K562 (cell line): Measurements from ENCODE around the gene TBP. TPM values are rescaled to one million over a fixed set of nuclear protein-coding genes. Genes with fewer than 3 reads are reported as not detected.
A peak's percentile ranks its signal among the peaks of the same experiment; 100 is the strongest.

Experiments
- DIDO1 ChIP-seq: fragments of 450-650 bp; IDR thresholded peaks from 2 replicates; pipeline ENCODE4 v1.6.1; 2016; ENCODE audit warnings: low read depth, missing biosample characterization, missing genetic modification characterization
- EP300 ChIP-seq: IDR thresholded peaks from 2 replicates; pipeline ENCODE4 v1.6.1; 2012; ENCODE audit warnings: low read length, improper control_type of control experiment
- EZH2 ChIP-seq: IDR thresholded peaks from 2 replicates; pipeline ENCODE4 v1.6.1; 2012; ENCODE audit warnings: low read depth, mild to moderate bottlenecking, inconsistent platforms, low read length, borderline replicate concordance
- MAFK ChIP-seq: IDR thresholded peaks from 2 replicates; pipeline ENCODE4 v1.6.1; 2011; ENCODE audit warnings: low read length, improper control_type of control experiment
- ZNF699 ChIP-seq: fragments of 250-450 bp; sonication (Bioruptor Pico); IDR thresholded peaks from 2 replicates; pipeline ENCODE4 v1.8.0; 2021; ENCODE audit warnings: mild to moderate bottlenecking, moderate library complexity; ENCODE audit not compliant: insufficient replicate concordance
- polyA plus RNA-seq, 8 experiments: library from polyadenylated mRNA; depleted of rRNA in 4 of 8; stranded (reverse) in 5 of 8; unstranded in 3 of 8; fragments of >200 nt; fragmentation: Nextera tagmentation in 2 of 8; fragmentation: Illumina TruSeq in 1 of 8; extraction: Ambion mirVana in 2 of 8; extraction: Trizol in 1 of 8; gene quantifications; 2 replicates each; pipeline versions ENCODE4 v1.2.1 to v1.2.3, GENCODE V29; 2011 to 2014; ENCODE audit warnings: inconsistent platforms in 1 of 8, missing spikeins in 1 of 8
- total RNA-seq, 7 experiments: library from RNA; depleted of rRNA in 6 of 7; stranded (reverse); fragments of >200 nt in 6 of 7; fragmentation: Illumina TruSeq in 2 of 7; extraction: Trizol in 2 of 7; gene quantifications; 2 replicates each; pipeline versions ENCODE4 v1.2.1 to v1.2.3, GENCODE V29; 2011 to 2021; ENCODE audit warnings: low replicate concordance in 1 of 7
- TF ChIP-seq, protein P1 (sequence below), 3 experiments: fragments of 200-800 bp in 1 of 3; fragments of 250-450 bp in 1 of 3; fragments of 450-650 bp in 1 of 3; sonication (Bioruptor Pico) in 1 of 3; sonication (Bioruptor generic) in 1 of 3; formaldehyde crosslinking in 1 of 3; IDR thresholded peaks; 2 replicates each; pipeline versions ENCODE4 v1.6.1 to v1.8.0; 2016 to 2022; ENCODE audit warnings: mild to moderate bottlenecking in 2 of 3, missing genetic modification characterization in 2 of 3, missing compliant biosample characterization in 1 of 3, moderate library complexity in 1 of 3
- TF ChIP-seq, protein P2 (sequence below): fragments of 450-650 bp; formaldehyde crosslinking; IDR thresholded peaks from 2 replicates; pipeline ENCODE4 v1.4.0; 2022; ENCODE audit warnings: mild to moderate bottlenecking, moderate library complexity
- TF ChIP-seq, protein P3 (sequence below), 2 experiments: fragments of 450-650 bp; formaldehyde crosslinking in 1 of 2; IDR thresholded peaks; 2 replicates each; pipeline versions ENCODE4 v1.4.0 to v1.6.1; 2014 to 2020; ENCODE audit warnings: mild to moderate bottlenecking in 2 of 2, borderline replicate concordance in 1 of 2, low read depth in 1 of 2

Gene TBP
- total and polyA plus RNA-seq, 9 of the 15 experiments (the other 6 are each of a cell fraction or from before 2014, with no cell fraction given) = 28.5 to 86.1 (median 39.5) TPM

- TF ChIP-seq, protein P1, sequence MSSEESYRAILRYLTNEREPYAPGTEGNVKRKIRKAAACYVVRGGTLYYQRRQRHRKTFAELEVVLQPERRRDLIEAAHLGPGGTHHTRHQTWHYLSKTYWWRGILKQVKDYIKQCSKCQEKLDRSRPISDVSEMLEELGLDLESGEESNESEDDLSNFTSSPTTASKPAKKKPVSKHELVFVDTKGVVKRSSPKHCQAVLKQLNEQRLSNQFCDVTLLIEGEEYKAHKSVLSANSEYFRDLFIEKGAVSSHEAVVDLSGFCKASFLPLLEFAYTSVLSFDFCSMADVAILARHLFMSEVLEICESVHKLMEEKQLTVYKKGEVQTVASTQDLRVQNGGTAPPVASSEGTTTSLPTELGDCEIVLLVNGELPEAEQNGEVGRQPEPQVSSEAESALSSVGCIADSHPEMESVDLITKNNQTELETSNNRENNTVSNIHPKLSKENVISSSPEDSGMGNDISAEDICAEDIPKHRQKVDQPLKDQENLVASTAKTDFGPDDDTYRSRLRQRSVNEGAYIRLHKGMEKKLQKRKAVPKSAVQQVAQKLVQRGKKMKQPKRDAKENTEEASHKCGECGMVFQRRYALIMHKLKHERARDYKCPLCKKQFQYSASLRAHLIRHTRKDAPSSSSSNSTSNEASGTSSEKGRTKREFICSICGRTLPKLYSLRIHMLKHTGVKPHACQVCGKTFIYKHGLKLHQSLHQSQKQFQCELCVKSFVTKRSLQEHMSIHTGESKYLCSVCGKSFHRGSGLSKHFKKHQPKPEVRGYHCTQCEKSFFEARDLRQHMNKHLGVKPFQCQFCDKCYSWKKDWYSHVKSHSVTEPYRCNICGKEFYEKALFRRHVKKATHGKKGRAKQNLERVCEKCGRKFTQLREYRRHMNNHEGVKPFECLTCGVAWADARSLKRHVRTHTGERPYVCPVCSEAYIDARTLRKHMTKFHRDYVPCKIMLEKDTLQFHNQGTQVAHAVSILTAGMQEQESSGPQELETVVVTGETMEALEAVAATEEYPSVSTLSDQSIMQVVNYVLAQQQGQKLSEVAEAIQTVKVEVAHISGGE (CRISPR knock-in tag; IDR thresholded peaks at IDR 0.05) = peak in 2 of 3 experiments; percentile 64 to 96; a peak in 4 of 6 replicates
- TF ChIP-seq EZH2 (no peak), DIDO1 (peak; percentile 91), ZNF699 (no peak), EP300 (peak; percentile 63; the same call in 1 of the 2 replicates), MAFK (no peak)
- TF ChIP-seq, protein P2, sequence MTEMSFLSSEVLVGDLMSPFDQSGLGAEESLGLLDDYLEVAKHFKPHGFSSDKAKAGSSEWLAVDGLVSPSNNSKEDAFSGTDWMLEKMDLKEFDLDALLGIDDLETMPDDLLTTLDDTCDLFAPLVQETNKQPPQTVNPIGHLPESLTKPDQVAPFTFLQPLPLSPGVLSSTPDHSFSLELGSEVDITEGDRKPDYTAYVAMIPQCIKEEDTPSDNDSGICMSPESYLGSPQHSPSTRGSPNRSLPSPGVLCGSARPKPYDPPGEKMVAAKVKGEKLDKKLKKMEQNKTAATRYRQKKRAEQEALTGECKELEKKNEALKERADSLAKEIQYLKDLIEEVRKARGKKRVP (CRISPR knock-in tag) = no peak
- TF ChIP-seq, protein P3, sequence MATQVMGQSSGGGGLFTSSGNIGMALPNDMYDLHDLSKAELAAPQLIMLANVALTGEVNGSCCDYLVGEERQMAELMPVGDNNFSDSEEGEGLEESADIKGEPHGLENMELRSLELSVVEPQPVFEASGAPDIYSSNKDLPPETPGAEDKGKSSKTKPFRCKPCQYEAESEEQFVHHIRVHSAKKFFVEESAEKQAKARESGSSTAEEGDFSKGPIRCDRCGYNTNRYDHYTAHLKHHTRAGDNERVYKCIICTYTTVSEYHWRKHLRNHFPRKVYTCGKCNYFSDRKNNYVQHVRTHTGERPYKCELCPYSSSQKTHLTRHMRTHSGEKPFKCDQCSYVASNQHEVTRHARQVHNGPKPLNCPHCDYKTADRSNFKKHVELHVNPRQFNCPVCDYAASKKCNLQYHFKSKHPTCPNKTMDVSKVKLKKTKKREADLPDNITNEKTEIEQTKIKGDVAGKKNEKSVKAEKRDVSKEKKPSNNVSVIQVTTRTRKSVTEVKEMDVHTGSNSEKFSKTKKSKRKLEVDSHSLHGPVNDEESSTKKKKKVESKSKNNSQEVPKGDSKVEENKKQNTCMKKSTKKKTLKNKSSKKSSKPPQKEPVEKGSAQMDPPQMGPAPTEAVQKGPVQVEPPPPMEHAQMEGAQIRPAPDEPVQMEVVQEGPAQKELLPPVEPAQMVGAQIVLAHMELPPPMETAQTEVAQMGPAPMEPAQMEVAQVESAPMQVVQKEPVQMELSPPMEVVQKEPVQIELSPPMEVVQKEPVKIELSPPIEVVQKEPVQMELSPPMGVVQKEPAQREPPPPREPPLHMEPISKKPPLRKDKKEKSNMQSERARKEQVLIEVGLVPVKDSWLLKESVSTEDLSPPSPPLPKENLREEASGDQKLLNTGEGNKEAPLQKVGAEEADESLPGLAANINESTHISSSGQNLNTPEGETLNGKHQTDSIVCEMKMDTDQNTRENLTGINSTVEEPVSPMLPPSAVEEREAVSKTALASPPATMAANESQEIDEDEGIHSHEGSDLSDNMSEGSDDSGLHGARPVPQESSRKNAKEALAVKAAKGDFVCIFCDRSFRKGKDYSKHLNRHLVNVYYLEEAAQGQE (IDR thresholded peaks at IDR 0.05; ENCODE audit: borderline replicate concordance) = no peak
- TF ChIP-seq, protein P3 (CRISPR knock-in tag; IDR thresholded peaks at IDR 0.05; ENCODE audit: low read depth) = 0 out of 2 replicates have a peak, but pooled peaks have one; percentile 65
Observed at GRCh38 chr6:170554013-170554795, at the start of gene TBP (continued).
